Fibroblast of peridontal ligament (primary cell): Measurements from ENCODE around the gene ATP23.

Experiments
- DNase-seq: peaks from one replicate; pipeline ENCODE4 v3.0.0-alpha.2; 2010; ENCODE audit errors: extremely low read depth

The ATP23 gene

GRCh38 chr12:57983146-57983857 lies 41.9 kb downstream of the ATP23 start:
- peak; percentile 81 for DNase-seq

GRCh38 chr12:57983858-57984505 lies 42.6 kb downstream of the ATP23 start:
- DNase-seq = no peak

GRCh38 chr12:57984629-57985151 lies 43.3 kb downstream of the ATP23 start:
- no peak for DNase-seq

GRCh38 chr12:57985685-57986084 lies 44.3 kb downstream of the ATP23 start:
- no peak for DNase-seq

- no peak for DNase-seq
These were observed 48.5 kb downstream of the ATP23 start for GRCh38 chr12:57989838-57990237.

GRCh38 chr12:57990241-57990883 lies 49.0 kb downstream of the ATP23 start:
- DNase-seq = no peak

- no peak for DNase-seq
These were observed 50.6 kb downstream of the ATP23 start for GRCh38 chr12:57992001-57992400.

GRCh38 chr12:57993030-57993429 lies 51.7 kb downstream of the ATP23 start:
- DNase-seq = peak; percentile 16

GRCh38 chr12:57993834-57994233 lies 52.5 kb downstream of the ATP23 start:
- no peak for DNase-seq

GRCh38 chr12:57996520-57996919 lies 55.2 kb downstream of the ATP23 start:
- DNase-seq = no peak

- DNase-seq = no peak
These were observed 56.9 kb downstream of the ATP23 start for GRCh38 chr12:57998251-57998650.

- no peak for DNase-seq
These were observed 59.1 kb downstream of the ATP23 start for GRCh38 chr12:58000499-58000898.

- DNase-seq = no peak
These were observed 66.5 kb downstream of the ATP23 start for GRCh38 chr12:58007875-58008274.

- DNase-seq = no peak
These were observed 67.3 kb downstream of the ATP23 start for GRCh38 chr12:58008634-58009033.
